ENCODE data around the gene CRYM.
A peak's percentile ranks its signal among the peaks of the same experiment; 100 is the strongest.

CRYM gene

GRCh38 chr16:21279501-21279900 is 1.4 kb upstream of the CRYM start:
- Histone ChIP-seq H3K79me2 (no peaks in the 10 kb centered on the region), H3K27ac (no peak overlapping the region), H2AFZ (no peak overlapping the region), H3K9ac (no peak overlapping the region), H3K36me3 (ENCODE audit: control insufficient read depth, insufficient read depth, low read length) (no peaks in the 10 kb centered on the region), H3K4me3 (ENCODE audit: low read depth, low read length) (no peak overlapping the region), H3K9me3 (ENCODE audit: control insufficient read depth, low read length) (no peaks in the 10 kb centered on the region), H3K4me1 (no peaks in the 10 kb centered on the region), H3K4me2 (ENCODE audit: low read length) (no peak overlapping the region), H3K27me3 (ENCODE audit: control insufficient read depth, insufficient read depth, low read length) (no peaks in the 10 kb centered on the region)
- no peak for TF ChIP-seq CTCF (IDR thresholded peaks at IDR 0.05)

GRCh38 chr16:21277045-21277926 is 804 bp downstream of the CRYM start:
- Histone ChIP-seq H3K9me3 (ENCODE audit: control insufficient read depth, low read length) (no peaks in the 10 kb centered on the region), H3K4me3 (ENCODE audit: low read depth, low read length) (peak overlapping the region; percentile 74), H3K4me2 (ENCODE audit: low read length) (peak overlapping the region; percentile 99), H3K27me3 (ENCODE audit: control insufficient read depth, insufficient read depth, low read length) (no peaks in the 10 kb centered on the region), H3K9ac (no peak overlapping the region), H3K36me3 (ENCODE audit: control insufficient read depth, insufficient read depth, low read length) (no peaks in the 10 kb centered on the region), H3K4me1 (no peaks in the 10 kb centered on the region), H3K79me2 (no peaks in the 10 kb centered on the region), H3K27ac (no peak overlapping the region), H2AFZ (no peak overlapping the region)
- TF ChIP-seq CTCF (IDR thresholded peaks at IDR 0.05), result no peak

GRCh38 chr16:21276090-21276489 is 2.0 kb downstream of the CRYM start:
- H3K9ac ChIP-seq, result no peak overlapping the region
- no peak for TF ChIP-seq CTCF (IDR thresholded peaks at IDR 0.05)
- no peaks in the 10 kb centered on the region for H3K9me3 ChIP-seq (ENCODE audit: control insufficient read depth, low read length)
- no peaks in the 10 kb centered on the region for H3K36me3 ChIP-seq (ENCODE audit: control insufficient read depth, insufficient read depth, low read length)
- no peaks in the 10 kb centered on the region for H3K27me3 ChIP-seq (ENCODE audit: control insufficient read depth, insufficient read depth, low read length)
- H3K4me2 ChIP-seq (ENCODE audit: low read length), result no peak overlapping the region
- H3K4me3 ChIP-seq (ENCODE audit: low read depth, low read length), result no peak overlapping the region
- no peaks in the 10 kb centered on the region for H3K79me2 ChIP-seq
- no peak overlapping the region for H3K27ac ChIP-seq
- no peaks in the 10 kb centered on the region for H3K4me1 ChIP-seq
- H2AFZ ChIP-seq, result no peak overlapping the region

GRCh38 chr16:21275529-21275928 is 2.6 kb downstream of the CRYM start:
- H3K4me3 ChIP-seq (ENCODE audit: low read depth, low read length), result no peak overlapping the region
- H3K9me3 ChIP-seq (ENCODE audit: control insufficient read depth, low read length), result no peaks in the 10 kb centered on the region
- no peak overlapping the region for H3K4me2 ChIP-seq (ENCODE audit: low read length)
- H3K36me3 ChIP-seq (ENCODE audit: control insufficient read depth, insufficient read depth, low read length), result no peaks in the 10 kb centered on the region
- H2AFZ ChIP-seq, result no peak overlapping the region
- H3K27ac ChIP-seq, result no peak overlapping the region
- H3K9ac ChIP-seq, result no peak overlapping the region
- no peaks in the 10 kb centered on the region for H3K27me3 ChIP-seq (ENCODE audit: control insufficient read depth, insufficient read depth, low read length)
- H3K4me1 ChIP-seq, result no peaks in the 10 kb centered on the region
- H3K79me2 ChIP-seq, result no peaks in the 10 kb centered on the region
- no peak for TF ChIP-seq CTCF (IDR thresholded peaks at IDR 0.05)
